WTC11 (cell line): ENCODE measurements around the gene GYS2. TPM values are rescaled to one million over a fixed set of nuclear protein-coding genes. Genes with fewer than 3 reads are reported as not detected.

Experiments used
- ATAC-seq: fragments of 200-7000 bp; cut with Tn5 transposase; 2 replicates; pipeline ENCODE4 v1.10.0; 2021; ENCODE audit warnings: mild to moderate bottlenecking, moderate library complexity
- CTCF ChIA-PET: fragments of 300-600 bp; sonication (Branson Sonifier 250); formaldehyde crosslinking; loops from one replicate; lab custom pipeline; 2021; ENCODE audit warnings: antibody characterized with exemption; lab: Charles Lee
- POLR2A ChIA-PET: fragments of 350-600 bp; sonication (Branson Sonifier 250); formaldehyde crosslinking; loops from one replicate; lab custom pipeline; 2021; ENCODE audit warnings: antibody characterized with exemption; lab: Charles Lee
- DNase-seq: peaks from one replicate; pipeline ENCODE4 v3.0.0; 2021; ENCODE audit warnings: low spot score
- H3K27ac Mint-ChIP-seq: 2 replicates; pipeline ENCODE4 v1.8.0; 2021; ENCODE audit warnings: mixed read lengths
- H3K27me3 Mint-ChIP-seq: 2 replicates; pipeline ENCODE4 v1.8.0; 2021; ENCODE audit warnings: low read depth, mild to moderate bottlenecking, moderate library complexity, mixed read lengths
- H3K36me3 Mint-ChIP-seq: 2 replicates; pipeline ENCODE4 v1.8.0; 2021; ENCODE audit warnings: mixed read lengths
- H3K4me1 Mint-ChIP-seq: 2 replicates; pipeline ENCODE4 v1.8.0; 2022; ENCODE audit warnings: mixed read lengths
- H3K4me3 Mint-ChIP-seq: 2 replicates; pipeline ENCODE4 v1.8.0; 2021; ENCODE audit warnings: mild to moderate bottlenecking, moderate library complexity, mixed read lengths
- H3K9me3 Mint-ChIP-seq: 2 replicates; pipeline ENCODE4 v1.8.0; 2021; ENCODE audit warnings: mixed read lengths
- AFF4 ChIP-seq: sonication (generic); formaldehyde crosslinking; IDR thresholded peaks from 2 replicates; pipeline ENCODE4 v1.8.1; 2023; ENCODE audit warnings: mild to moderate bottlenecking, missing genetic modification reagents, borderline replicate concordance
- ATF2 ChIP-seq: sonication (generic); formaldehyde crosslinking; IDR thresholded peaks from 2 replicates; pipeline ENCODE4 v1.8.1; 2022; ENCODE audit warnings: low read depth, missing genetic modification reagents, borderline replicate concordance
- CTCF ChIP-seq: fragments of 200-600 bp; IDR thresholded peaks from 2 replicates; pipeline ENCODE4 v1.8.0; 2022; ENCODE audit warnings: antibody characterized with exemption
- E2F4 ChIP-seq: sonication (generic); formaldehyde crosslinking; IDR thresholded peaks from 2 replicates; pipeline ENCODE4 v1.8.1; 2022; ENCODE audit warnings: low read depth, mild to moderate bottlenecking, moderate library complexity, missing genetic modification reagents, borderline replicate concordance
- E2F5 ChIP-seq: sonication (generic); formaldehyde crosslinking; IDR thresholded peaks from 2 replicates; pipeline ENCODE4 v1.8.1; 2022; ENCODE audit warnings: mild to moderate bottlenecking, moderate library complexity, missing genetic modification reagents
- GTF2I ChIP-seq: fragments of 250-450 bp; sonication (Bioruptor Pico); conservative IDR thresholded peaks from 2 replicates; pipeline ENCODE4 v1.4.0; 2021; ENCODE audit warnings: mild to moderate bottlenecking
- NR1H2 ChIP-seq: sonication (generic); formaldehyde crosslinking; IDR thresholded peaks from 2 replicates; pipeline ENCODE4 v1.9.0; 2021; ENCODE audit warnings: mild to moderate bottlenecking, moderate library complexity, missing genetic modification reagents
- NR2C2 ChIP-seq: sonication (generic); formaldehyde crosslinking; IDR thresholded peaks from 2 replicates; pipeline ENCODE4 v1.8.0; 2022; ENCODE audit warnings: mild to moderate bottlenecking, missing genetic modification reagents
- OVOL2 ChIP-seq: fragments of 250-450 bp; sonication (Bioruptor Pico); IDR thresholded peaks from 2 replicates; pipeline ENCODE4 v1.9.0; 2021; ENCODE audit warnings: mild to moderate bottlenecking, borderline replicate concordance
- PREB ChIP-seq: sonication (generic); formaldehyde crosslinking; IDR thresholded peaks from 2 replicates; pipeline ENCODE4 v1.8.1; 2022; ENCODE audit warnings: mild to moderate bottlenecking, missing genetic modification reagents, moderate library complexity, borderline replicate concordance
- SMAD4 ChIP-seq: sonication (generic); formaldehyde crosslinking; IDR thresholded peaks from 2 replicates; pipeline ENCODE4 v1.8.0; 2022; ENCODE audit warnings: mild to moderate bottlenecking, missing genetic modification reagents
- SP1 ChIP-seq: sonication (generic); formaldehyde crosslinking; conservative IDR thresholded peaks from 2 replicates; pipeline ENCODE4 v1.8.1; 2022; ENCODE audit warnings: missing genetic modification reagents
- USF2 ChIP-seq: sonication (generic); formaldehyde crosslinking; IDR thresholded peaks from 2 replicates; pipeline ENCODE4 v1.8.1; 2023; ENCODE audit warnings: mild to moderate bottlenecking, missing genetic modification reagents, moderate library complexity
- ZNF121 ChIP-seq: sonication (generic); formaldehyde crosslinking; IDR thresholded peaks from 2 replicates; pipeline ENCODE4 v1.8.0; 2023; ENCODE audit warnings: missing genetic modification reagents
- ZNF396 ChIP-seq: fragments of 250-450 bp; sonication (Bioruptor Pico); IDR thresholded peaks from 2 replicates; pipeline ENCODE4 v1.8.0; 2021; ENCODE audit warnings: mild to moderate bottlenecking, moderate library complexity, borderline replicate concordance
- ZNF512 ChIP-seq: sonication (generic); formaldehyde crosslinking; IDR thresholded peaks from 2 replicates; pipeline ENCODE4 v1.8.1; 2022; ENCODE audit warnings: missing genetic modification reagents, borderline replicate concordance
- ZNF532 ChIP-seq: fragments of 250-450 bp; sonication (Bioruptor Pico); IDR thresholded peaks from 2 replicates; pipeline ENCODE4 v1.9.0; 2021; ENCODE audit warnings: mild to moderate bottlenecking, borderline replicate concordance
- total RNA-seq: library from RNA; stranded (reverse); gene quantifications from 3 replicates; pipeline ENCODE4 v1.2.3, GENCODE V29; 2021

The GYS2 gene
- total RNA-seq, 1 experiment from 2014 or later, result not detected

- DNase-seq, result no peak
- TF ChIP-seq CTCF (no peak), AFF4 (CRISPR knock-in tag) (no peak), USF2 (CRISPR knock-in tag) (no peak), ZNF121 (CRISPR knock-in tag) (no peak), NR1H2 (CRISPR knock-in tag) (no peak), OVOL2 (no peak), ZNF512 (CRISPR knock-in tag) (no peak), ZNF532 (CRISPR knock-in tag) (no peak), SP1 (CRISPR knock-in tag) (no peak), NR2C2 (CRISPR knock-in tag) (no peak), SMAD4 (CRISPR knock-in tag) (no peak), E2F4 (CRISPR knock-in tag) (no peak), ZNF396 (CRISPR knock-in tag) (no peak), PREB (no peak), GTF2I (no peak), E2F5 (CRISPR knock-in tag) (no peak), ATF2 (CRISPR knock-in tag) (no peak)
- ChIA-PET CTCF (no interaction called here), POLR2A (interaction anchor here (1.6 kb wide), 1 partner anchor 123 kb away, joined by 3 read pairs; the partner anchor contains the start of gene KCNJ8)
- H3K9me3 Mint-ChIP-seq, result no peaks in the 10 kb centered on the region
- H3K36me3 Mint-ChIP-seq, result peaks cover 96% of the 10 kb centered on the region
- 0 out of 2 replicates have a peak overlapping the region, but pooled peaks have one; percentile 12 for H3K4me3 Mint-ChIP-seq
- peak overlapping the region; percentile 39 for H3K27ac Mint-ChIP-seq
- no peaks in the 10 kb centered on the region for H3K27me3 Mint-ChIP-seq
- H3K4me1 Mint-ChIP-seq, result peaks cover 91% of the 10 kb centered on the region
- no peak for ATAC-seq
Observed at GRCh38 chr12:21650997-21651396, 46.4 kb upstream of the GYS2 start.
